Neutrophil (primary cell): ENCODE data around the gene REM1.

Source experiments
- H3K27ac ChIP-seq: fragments of 200-600 bp; sonication (generic); 2 replicates; pipeline ENCODE4 v1.5.1; 2016; ENCODE audit warnings: mild to moderate bottlenecking, moderate library complexity
- H3K27me3 ChIP-seq: fragments of 200-600 bp; sonication (generic); 2 replicates; pipeline ENCODE4 v1.6.0; 2016; ENCODE audit warnings: mild to moderate bottlenecking
- H3K36me3 ChIP-seq: fragments of 200-600 bp; sonication (generic); 2 replicates; pipeline ENCODE4 v1.5.1; 2017
- H3K4me1 ChIP-seq, 2 experiments: fragments of 200-600 bp in 1 of 2; sonication (generic) in 1 of 2; 1 replicate in 1 of 2; 2 replicates in 1 of 2; pipeline versions ENCODE4 v1.5.1 to v1.6.1; 2013 to 2016; ENCODE audit warnings: low read depth in 1 of 2, low read length in 1 of 2, mild to moderate bottlenecking in 1 of 2, moderate library complexity in 1 of 2; ENCODE audit not compliant: control insufficient read depth in 1 of 2, insufficient read depth in 1 of 2
- H3K4me3 ChIP-seq, 2 experiments: fragments of 200-600 bp in 1 of 2; sonication (generic) in 1 of 2; 1 replicate in 1 of 2; 2 replicates in 1 of 2; pipeline ENCODE4 v1.5.1; 2013 to 2016; ENCODE audit warnings: low read depth in 1 of 2, low read length in 1 of 2, mild to moderate bottlenecking in 1 of 2, moderate library complexity in 1 of 2
- H3K9me3 ChIP-seq: fragments of 200-600 bp; sonication (generic); 2 replicates; pipeline ENCODE4 v1.5.1; 2016
- CTCF ChIP-seq: fragments of 200-600 bp; sonication (generic); IDR thresholded peaks from 2 replicates; pipeline ENCODE4 v1.5.1; 2016; ENCODE audit warnings: antibody characterized with exemption

The REM1 gene

GRCh38 chr20:31476643-31477215, 1.6 kb downstream of the REM1 start:
- H3K4me3 ChIP-seq = no peak overlapping the region
- peaks cover 88% of the 10 kb centered on the region for H3K27me3 ChIP-seq
- H3K4me1 ChIP-seq = no peaks in the 10 kb centered on the region
- no peak for TF ChIP-seq CTCF
- H3K27ac ChIP-seq = no peak overlapping the region
- no peaks in the 10 kb centered on the region for H3K9me3 ChIP-seq
- no peaks in the 10 kb centered on the region for H3K36me3 ChIP-seq

- Histone ChIP-seq H3K27ac (no peak overlapping the region), H3K4me3 (no peak overlapping the region), H3K4me1 (no peaks in the 10 kb centered on the region), H3K9me3 (no peaks in the 10 kb centered on the region), H3K27me3 (peaks cover 91% of the 10 kb centered on the region), H3K36me3 (no peaks in the 10 kb centered on the region)
- no peak for TF ChIP-seq CTCF
These were observed 8.9 kb downstream of the REM1 start for GRCh38 chr20:31484001-31484400.

GRCh38 chr20:31485450-31486339, 10.6 kb downstream of the REM1 start:
- H3K36me3 ChIP-seq = no peaks in the 10 kb centered on the region
- H3K27ac ChIP-seq = no peak overlapping the region
- no peaks in the 10 kb centered on the region for H3K4me1 ChIP-seq
- no peak overlapping the region for H3K4me3 ChIP-seq
- H3K9me3 ChIP-seq = no peaks in the 10 kb centered on the region
- no peak for TF ChIP-seq CTCF
- H3K27me3 ChIP-seq = peaks cover 80% of the 10 kb centered on the region

GRCh38 chr20:31488115-31488514, 13.0 kb downstream of the REM1 start:
- Histone ChIP-seq H3K27me3 (peaks cover 60% of the 10 kb centered on the region), H3K27ac (no peak overlapping the region), H3K4me3 (no peak overlapping the region), H3K9me3 (no peaks in the 10 kb centered on the region), H3K4me1 (no peaks in the 10 kb centered on the region), H3K36me3 (no peaks in the 10 kb centered on the region)
- TF ChIP-seq CTCF = no peak

GRCh38 chr20:31489152-31489551, 14.1 kb downstream of the REM1 start:
- no peak for TF ChIP-seq CTCF
- H3K4me3 ChIP-seq = no peak overlapping the region
- H3K9me3 ChIP-seq = no peaks in the 10 kb centered on the region
- no peaks in the 10 kb centered on the region for H3K36me3 ChIP-seq
- H3K27me3 ChIP-seq = peaks cover 51% of the 10 kb centered on the region
- H3K4me1 ChIP-seq = no peaks in the 10 kb centered on the region
- H3K27ac ChIP-seq = no peak overlapping the region
